GM12873 (cell line): ENCODE results near the gene COQ7.
A peak's percentile ranks its signal among the peaks of the same experiment; 100 is the strongest.

ENCODE experiments used
- TF ChIP-seq, protein P1 (sequence below): IDR thresholded peaks from 2 replicates; pipeline ENCODE4 v1.5.1; 2012; ENCODE audit warnings: low read depth, mild to moderate bottlenecking, moderate library complexity, low read length, control low read depth; ENCODE audit not compliant: insufficient read depth; ENCODE audit errors: missing control alignments

The COQ7 gene

GRCh38 chr16:19085679-19086200 is 18.3 kb downstream of the COQ7 start:
- TF ChIP-seq, protein P1, sequence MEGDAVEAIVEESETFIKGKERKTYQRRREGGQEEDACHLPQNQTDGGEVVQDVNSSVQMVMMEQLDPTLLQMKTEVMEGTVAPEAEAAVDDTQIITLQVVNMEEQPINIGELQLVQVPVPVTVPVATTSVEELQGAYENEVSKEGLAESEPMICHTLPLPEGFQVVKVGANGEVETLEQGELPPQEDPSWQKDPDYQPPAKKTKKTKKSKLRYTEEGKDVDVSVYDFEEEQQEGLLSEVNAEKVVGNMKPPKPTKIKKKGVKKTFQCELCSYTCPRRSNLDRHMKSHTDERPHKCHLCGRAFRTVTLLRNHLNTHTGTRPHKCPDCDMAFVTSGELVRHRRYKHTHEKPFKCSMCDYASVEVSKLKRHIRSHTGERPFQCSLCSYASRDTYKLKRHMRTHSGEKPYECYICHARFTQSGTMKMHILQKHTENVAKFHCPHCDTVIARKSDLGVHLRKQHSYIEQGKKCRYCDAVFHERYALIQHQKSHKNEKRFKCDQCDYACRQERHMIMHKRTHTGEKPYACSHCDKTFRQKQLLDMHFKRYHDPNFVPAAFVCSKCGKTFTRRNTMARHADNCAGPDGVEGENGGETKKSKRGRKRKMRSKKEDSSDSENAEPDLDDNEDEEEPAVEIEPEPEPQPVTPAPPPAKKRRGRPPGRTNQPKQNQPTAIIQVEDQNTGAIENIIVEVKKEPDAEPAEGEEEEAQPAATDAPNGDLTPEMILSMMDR = no peak

DNA sequence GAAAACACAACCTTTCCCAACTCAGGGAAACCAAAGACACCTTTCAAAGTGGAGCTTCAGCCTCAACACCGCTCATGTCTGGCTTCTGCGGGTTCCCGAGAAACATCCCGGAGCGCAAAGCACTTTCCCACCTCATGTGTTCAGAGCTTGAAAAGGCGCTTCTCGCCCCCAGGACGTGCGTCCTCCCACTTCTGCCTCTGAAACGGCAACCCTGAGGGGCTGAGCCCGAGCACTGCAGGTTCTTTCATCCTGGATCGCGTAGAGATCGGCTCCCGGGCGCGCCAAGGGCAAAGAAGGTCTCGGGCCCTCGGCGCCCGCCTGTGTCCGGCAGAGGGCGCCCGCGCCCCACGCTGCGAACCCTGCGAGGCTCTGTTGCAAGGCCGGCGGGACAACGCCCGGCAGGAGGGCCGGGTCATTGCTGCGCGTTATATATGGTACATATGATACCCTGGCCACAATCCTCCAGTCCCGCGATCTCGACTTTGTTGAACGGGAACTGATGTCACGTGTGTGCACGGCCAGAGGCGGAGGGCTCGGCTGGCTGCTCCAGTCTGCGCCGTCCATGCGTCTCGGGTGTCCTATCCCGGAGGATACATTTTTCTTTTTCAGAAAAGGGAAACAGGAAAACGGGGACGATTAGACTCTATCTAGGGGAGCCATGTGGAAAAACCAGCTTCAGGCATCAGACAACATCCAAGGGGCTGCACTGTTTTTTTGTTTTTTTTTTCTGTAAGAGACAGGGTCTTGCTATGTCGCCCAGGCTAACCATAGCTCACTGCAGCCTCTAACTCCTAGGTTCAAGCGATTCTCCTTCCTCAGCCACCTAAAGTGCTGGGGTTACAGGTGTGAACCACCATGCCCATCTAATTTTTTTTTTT is 19.1 kb downstream of the COQ7 start:
- TF ChIP-seq, protein P1 = peak; percentile 98

DNA sequence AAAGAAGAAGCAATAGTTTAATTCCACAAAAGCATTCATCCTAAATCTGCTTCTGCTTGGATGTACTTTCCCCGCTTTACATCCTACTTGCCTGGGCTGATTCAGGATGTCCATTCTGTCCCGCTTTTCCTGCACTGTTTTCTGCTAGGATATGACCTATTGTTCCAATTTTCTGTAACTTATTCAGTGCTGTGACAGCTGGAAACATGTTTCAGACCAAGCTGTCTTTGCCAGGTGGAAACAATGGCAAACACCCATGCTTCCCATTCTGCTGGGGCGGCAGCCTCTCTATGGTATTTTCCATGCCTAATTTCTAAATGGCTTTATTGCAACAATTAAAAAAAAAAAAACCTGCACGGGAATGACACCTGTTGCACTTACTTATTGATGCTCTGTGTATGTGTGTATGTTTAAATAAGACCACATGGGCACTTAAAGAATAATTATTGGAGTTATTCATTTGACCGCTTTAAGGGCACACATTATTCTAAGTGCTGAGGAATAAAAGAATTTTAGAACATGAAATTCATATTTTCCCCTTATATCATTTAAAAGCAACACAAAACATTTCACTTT is 21.0 kb downstream of the COQ7 start:
- TF ChIP-seq, protein P1 = no peak

GRCh38 chr16:19089410-19089955 is 22.1 kb downstream of the COQ7 start:
- TF ChIP-seq, protein P1 = no peak

DNA sequence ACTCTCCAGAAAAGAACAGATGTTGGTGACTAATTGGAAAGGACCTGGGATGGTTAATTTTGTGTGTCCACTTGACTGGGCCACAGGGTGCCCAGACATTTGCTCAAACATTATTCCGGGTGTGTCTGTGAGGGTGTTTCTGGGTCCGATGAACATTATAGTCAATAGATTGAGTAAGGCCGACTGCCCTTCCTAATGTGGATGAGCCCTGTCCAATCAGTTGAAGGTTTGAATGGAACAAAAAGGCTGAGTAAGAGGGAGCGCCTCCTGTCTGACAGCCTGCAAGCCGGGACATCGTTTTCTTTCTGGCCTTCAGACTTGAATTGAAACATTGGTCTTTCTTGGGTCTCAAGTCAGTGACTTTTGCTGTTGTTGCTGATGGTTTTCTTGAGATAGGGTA is 23.5 kb downstream of the COQ7 start:
- TF ChIP-seq, protein P1 = no peak

- TF ChIP-seq, protein P1 = no peak
These were observed 25.4 kb downstream of the COQ7 start for GRCh38 chr16:19092653-19093410.
